Embryonic facial prominence (tissue), 1 donor: Measurements from ENCODE around the gene OR4P4.

Experiments used
- DNase-seq: peaks from one replicate; pipeline ENCODE4 v3.0.0-alpha.2; 2016; ENCODE audit errors: extremely low spot score

The OR4P4 gene

DNA sequence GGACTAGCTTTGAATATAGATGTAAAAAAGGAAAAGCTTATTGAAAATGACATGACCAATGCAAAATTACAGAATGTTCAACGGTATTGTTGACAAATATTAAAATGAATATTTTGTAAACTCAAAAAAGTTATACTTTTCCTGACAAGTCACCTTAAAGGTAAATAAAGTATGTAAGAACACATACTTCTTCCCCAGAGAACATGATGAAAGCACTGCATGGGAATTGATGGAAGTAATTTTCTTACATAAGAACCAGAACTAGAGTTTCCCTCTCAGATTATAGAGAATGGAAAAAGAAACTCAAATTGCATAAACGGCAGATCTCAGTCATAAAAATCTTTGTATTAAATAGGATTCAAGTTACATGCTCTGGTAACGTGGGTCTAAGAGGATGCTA is at the start of gene OR4P4:
Gene OR4P4 (plus strand): TSS at position 301 of the 400 bp plus-strand sequence.
- DNase-seq, result no peak

DNA sequence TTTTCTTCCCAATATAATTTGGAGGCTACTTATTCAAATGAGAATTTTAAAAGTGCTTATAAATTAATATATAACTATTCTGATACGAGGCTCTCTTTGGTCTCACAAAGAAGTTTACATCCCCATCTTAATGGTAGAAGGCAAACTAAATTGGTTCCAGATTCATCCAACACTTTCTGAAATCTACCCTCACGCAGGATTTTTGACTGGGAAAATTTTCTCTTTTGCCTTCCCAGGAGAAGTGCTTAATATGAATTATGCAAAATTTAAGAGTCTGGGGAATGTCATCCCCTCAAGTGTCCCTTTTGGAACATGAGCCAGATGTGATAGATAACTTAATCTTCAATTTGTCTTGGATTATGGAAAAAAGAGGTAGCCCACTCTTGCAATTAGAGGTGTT is 27.4 kb upstream of the OR4P4 start, which contains the start of gene OR4C11:
Gene OR4C11 (minus strand): TSS at position 101 of the 400 bp plus-strand sequence. CDS start 3,272 bp downstream, outside the sequence.
- DNase-seq, result no peak

DNA sequence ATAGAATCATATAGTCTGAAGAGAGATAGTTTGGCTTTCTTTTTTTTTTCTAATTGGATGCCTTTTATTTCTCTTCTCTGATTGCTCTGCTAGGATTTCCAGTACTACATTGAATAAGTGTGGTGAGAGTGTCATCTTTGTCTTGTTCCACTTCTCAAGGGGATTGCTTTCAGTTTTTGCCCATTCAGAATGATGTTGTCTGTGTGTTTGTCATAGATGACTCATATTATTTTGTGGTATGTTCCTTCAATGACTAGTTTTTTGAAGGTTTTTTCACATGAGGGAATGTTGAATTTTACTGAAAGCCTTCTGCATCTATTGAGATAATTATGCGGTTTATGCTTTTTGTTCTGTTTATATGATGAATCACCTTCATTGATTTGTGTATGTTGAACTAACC is 10.4 kb upstream of the OR4P4 start:
- DNase-seq, result no peak

DNA sequence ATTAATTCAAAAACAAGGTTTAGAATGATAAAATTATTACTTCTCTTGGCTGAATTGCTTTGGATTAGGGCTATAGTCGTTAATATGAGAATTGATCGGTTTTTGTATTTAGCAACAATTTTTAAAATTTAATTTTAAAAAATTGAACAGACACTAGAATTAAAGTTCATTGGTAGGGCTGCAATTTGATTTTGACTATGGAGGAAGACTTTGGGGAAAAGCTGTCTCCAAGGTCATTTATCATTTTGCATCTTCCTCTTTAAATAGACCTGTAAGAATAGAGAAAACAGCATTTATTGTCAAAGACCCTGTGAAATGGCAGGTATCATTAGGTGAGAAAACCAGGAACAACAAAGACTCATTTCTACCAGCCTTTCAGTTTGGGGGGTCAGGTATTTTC is 13.1 kb downstream of the OR4P4 start, which contains the start of gene OR4S2:
Gene OR4S2 (plus strand): TSS at position 301 of the 400 bp plus-strand sequence. CDS start 2,577 bp downstream, outside the sequence.
- DNase-seq, result no peak

DNA sequence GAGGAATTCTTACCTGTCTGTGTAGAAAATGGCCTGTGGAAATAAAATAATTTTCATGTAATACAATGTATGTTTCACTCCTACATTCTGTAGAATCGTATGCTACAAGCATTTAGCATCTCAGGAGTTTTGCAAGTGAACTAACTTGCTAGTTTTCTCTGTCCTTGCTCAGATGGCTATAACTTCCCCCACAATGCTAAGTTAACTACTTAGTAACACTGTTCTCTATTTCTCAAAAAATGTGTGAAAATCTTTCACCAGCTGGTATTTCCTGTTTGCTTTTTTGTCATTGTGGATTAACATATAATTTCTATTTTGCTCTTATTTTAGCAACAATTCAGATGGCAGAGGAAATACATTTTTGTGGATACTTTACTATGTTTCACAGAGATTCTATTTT is 17.6 kb downstream of the OR4P4 start:
- DNase-seq, result no peak

DNA sequence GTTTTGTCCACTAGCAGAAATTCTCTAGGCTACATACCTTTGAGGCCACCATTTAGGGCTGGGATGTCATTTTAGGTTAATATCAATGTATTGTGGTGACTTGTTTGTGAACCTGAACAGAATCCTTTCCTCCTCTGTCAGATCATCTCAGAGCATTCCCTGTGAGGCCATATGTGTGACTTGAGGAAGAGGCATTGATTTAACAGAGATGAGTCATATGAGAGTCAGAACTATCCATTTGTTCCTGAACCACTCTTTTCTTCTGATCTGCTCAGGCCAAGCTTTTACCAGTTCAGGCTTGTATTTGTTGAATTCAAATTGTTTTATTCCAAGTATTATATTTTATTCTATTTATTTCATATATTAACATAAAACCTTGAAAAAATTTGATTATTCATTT is 20.2 kb downstream of the OR4P4 start:
- DNase-seq, result no peak

DNA sequence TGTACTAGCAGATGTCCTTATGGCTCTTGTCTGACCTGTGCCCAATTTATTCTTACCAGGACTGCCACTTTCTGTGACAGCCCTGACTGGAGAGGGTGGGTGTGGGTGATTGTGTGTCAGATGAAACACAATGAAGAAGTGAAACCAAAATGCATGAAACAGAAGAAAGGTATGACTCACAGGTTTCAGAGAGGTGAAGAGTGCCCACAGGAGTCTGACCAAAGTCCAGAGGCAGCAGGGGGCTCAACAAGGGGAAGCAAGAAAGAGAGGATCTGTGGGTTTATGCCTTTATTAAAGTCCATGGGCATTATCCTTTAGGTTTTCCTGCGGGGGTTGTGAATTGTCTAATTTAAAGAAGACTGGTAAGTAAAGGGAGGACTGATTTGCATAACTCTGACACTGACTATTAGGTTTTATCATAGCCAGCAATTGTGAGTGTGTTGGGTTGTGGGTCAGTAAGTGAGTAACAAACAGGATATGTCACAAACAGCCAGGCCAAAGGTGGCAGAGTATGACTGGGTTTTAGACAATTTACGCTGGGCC is 23.2 kb downstream of the OR4P4 start:
- DNase-seq, result no peak

DNA sequence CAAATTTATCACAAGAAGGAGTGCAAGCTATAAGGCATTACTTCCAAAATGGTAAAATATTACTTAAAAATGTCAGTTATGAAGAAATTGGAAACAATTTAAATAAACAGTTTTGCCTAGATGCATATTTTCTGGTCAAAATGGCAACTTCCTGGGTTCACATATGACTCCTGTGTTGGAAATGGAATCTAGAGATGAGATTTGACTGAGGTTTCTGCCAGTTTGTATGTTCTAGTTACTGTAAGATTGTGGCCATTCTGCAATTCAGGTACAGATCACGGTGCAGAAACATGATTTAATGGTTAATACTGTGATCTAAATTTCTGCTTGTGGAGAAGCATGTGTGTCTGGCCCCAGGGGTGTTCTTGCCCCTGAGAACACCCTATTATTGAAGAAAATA is 23.7 kb downstream of the OR4P4 start:
- no peak for DNase-seq

DNA sequence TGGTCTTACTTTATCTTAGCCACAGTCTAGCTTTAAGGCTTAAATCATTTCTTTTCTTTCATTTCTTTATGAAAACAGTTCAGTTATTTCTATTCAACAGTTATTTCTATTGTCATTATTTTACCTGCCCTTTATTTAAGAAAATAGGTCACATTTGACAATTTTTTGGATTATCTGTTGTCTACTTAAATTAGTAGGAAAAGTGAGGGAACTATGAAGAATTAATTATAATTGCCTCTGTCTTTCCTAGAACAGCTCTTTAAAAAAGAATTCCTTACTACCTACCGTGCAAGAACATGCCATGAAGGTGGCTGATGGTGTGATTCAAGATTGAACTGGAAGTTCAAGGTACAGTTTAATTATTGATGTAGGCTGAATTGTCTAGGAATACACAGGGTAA is 27.0 kb downstream of the OR4P4 start, which contains the start of gene OR4C6:
Gene OR4C6 (plus strand): TSS at position 301 of the 400 bp plus-strand sequence. CDS start 2,966 bp downstream, outside the sequence.
- DNase-seq, result no peak

DNA sequence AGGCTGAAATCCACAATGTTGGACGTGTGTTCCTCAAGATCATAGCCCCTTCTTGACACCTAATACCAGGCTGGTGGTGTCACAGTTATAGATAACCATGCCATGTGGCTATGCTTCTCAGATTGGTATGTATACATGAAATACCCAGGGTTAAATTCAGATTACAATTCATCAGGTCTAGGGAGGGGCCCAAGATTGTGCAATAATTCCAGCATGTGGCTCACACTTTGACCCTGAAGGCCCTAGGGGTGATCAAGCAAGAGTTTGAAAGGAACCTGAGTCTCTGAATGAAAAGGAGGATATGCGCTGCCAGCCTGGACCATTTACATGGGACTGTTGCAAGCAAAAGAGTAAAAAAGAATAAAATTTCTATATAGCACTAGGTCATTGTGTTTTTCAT is 34.5 kb downstream of the OR4P4 start:
- no peak for DNase-seq

DNA sequence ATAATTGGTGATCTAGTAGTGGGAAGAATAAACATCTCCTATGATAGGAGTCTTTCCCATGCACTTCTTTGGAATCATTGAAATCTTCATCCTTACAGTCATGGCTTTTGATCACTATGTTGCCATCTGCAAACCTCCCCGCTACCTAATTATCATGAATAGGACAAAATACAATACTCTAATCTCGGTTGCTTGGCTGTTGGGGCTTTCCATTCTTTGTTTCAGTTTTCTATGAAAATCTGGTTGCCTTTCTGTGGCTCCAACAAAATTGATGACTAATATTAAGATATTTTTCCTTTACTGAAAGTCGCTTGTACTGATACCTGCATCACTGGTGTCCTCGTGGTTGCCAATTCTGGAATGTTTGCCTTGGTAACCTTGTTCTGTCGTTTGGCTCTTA is 38.9 kb downstream of the OR4P4 start:
- no peak for DNase-seq
